ENCODE data around the gene LCN12.

LCN12 gene

DNA sequence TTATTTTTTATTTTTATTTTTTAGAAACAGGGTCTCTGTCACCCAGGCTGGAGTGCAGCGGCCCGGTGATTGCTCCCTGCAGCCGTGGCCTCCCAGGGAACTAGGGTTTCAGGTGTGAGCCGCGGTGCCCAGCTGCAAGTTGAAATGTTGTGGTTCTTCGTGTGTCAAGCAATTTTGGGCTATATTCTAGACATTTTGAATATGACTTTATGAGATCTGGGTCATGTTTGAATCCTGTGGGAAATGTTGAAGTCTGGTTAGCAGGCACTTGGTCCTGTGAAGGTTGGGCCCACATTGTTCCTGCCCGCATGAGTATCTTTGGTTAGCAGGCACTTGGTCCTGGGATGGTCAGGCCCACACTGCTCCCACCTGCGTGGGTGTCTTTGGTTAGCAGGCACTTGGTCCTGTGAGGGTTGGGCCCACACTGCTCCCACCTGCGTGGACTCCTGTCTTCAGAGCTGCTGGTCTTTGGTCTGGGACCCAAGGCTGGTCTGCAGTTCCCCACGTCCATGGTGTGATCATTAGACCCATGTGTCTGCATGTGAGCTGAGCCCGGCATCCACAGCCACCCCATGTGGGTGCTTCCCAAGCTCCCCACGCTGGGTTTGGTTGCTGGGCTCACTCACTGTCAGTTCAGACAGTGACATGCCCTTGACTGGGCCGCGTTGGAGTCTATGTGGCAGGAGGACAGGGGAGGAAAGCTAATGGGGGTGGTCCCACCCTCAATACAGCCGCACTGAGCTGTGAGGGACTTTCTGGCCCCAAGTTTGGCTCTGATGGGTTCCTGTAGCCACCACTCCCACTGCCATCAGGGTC, 14.7 kb upstream of the LCN12 start:
- no peak overlapping the region for H3K4me3 ChIP-seq (ENCODE audit: low read depth, low read length)
- TF ChIP-seq, protein P1, sequence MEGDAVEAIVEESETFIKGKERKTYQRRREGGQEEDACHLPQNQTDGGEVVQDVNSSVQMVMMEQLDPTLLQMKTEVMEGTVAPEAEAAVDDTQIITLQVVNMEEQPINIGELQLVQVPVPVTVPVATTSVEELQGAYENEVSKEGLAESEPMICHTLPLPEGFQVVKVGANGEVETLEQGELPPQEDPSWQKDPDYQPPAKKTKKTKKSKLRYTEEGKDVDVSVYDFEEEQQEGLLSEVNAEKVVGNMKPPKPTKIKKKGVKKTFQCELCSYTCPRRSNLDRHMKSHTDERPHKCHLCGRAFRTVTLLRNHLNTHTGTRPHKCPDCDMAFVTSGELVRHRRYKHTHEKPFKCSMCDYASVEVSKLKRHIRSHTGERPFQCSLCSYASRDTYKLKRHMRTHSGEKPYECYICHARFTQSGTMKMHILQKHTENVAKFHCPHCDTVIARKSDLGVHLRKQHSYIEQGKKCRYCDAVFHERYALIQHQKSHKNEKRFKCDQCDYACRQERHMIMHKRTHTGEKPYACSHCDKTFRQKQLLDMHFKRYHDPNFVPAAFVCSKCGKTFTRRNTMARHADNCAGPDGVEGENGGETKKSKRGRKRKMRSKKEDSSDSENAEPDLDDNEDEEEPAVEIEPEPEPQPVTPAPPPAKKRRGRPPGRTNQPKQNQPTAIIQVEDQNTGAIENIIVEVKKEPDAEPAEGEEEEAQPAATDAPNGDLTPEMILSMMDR (IDR thresholded peaks at IDR 0.05; ENCODE audit: low read depth, low read length), result no peak

DNA sequence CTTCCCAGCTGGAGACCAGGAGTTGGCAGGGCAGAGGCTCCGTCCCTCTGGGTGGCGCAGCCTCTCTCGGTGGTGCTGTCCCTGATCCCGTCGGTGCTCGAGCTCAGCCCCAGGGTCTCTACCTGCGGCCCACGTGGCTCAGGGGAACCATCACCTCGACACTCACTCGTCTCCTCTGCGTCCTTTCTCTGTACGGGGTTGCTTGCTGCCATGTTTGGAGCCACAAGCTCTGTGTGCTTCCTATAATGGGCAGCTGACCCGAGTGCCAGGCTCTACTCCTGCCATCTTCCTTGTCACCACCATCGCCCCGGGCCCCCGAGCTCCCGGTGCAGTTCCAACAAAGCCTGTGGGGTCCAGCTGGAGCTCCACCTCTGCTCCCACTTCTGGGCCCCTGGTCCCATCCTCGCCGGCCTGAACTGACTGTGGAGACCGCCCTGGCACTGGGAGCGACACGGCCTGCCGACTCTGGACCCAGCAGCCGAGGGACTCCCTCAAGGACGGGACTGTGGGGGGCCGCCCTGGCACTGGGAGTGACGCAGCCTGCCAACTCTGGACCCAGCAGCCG, 12.6 kb upstream of the LCN12 start:
- no peak overlapping the region for H3K4me3 ChIP-seq (ENCODE audit: low read depth, low read length)
- TF ChIP-seq, protein P1 (IDR thresholded peaks at IDR 0.05; ENCODE audit: low read depth, low read length), result no peak

- no peak overlapping the region for H3K4me3 ChIP-seq (ENCODE audit: low read depth, low read length)
- TF ChIP-seq, protein P1 (IDR thresholded peaks at IDR 0.05; ENCODE audit: low read depth, low read length), result no peak
Observed at GRCh38 chr9:136939996-136940525, 12.0 kb upstream of the LCN12 start.

DNA sequence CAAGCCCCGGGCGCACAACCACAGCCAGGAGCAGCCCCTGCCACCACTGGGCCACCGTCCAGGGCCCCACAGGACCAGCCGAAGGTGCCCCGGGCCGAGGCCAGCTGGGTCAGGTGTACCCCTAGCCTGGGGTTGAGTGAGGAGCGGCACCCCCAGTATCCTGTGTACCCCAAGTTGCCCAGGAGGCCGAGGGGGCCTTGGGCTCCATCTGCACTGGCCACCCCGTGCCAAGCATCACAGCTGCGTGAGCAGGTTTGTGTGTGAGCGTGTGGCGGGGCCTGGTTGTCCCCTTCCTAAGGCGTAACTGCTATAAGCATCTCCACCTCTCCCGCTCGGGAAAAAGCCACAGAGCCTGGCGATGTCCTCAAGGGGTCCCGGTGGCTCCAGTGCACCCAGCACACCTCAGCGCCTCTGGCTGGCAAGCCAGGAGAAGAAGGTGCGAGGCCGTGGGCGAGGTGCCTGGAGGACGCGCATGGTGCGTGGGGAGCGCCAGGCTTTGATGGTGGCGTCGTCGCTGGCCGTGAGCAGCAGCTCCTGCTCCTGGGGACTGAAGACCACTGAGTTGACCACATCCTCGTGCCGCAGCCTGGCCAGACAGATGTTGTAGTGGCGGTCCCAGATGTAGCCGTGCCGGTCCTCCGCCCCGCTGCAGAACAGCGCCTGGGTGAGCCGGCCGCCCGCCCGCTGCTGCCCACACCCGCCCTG, 11.4 kb upstream of the LCN12 start:
- no peak overlapping the region for H3K4me3 ChIP-seq (ENCODE audit: low read depth, low read length)
- TF ChIP-seq, protein P1 (IDR thresholded peaks at IDR 0.05; ENCODE audit: low read depth, low read length), result no peak

- H3K4me3 ChIP-seq (ENCODE audit: low read depth, low read length), result no peak overlapping the region
- TF ChIP-seq, protein P1 (IDR thresholded peaks at IDR 0.05; ENCODE audit: low read depth, low read length), result no peak
Observed at GRCh38 chr9:136941231-136942111, 10.6 kb upstream of the LCN12 start.

DNA sequence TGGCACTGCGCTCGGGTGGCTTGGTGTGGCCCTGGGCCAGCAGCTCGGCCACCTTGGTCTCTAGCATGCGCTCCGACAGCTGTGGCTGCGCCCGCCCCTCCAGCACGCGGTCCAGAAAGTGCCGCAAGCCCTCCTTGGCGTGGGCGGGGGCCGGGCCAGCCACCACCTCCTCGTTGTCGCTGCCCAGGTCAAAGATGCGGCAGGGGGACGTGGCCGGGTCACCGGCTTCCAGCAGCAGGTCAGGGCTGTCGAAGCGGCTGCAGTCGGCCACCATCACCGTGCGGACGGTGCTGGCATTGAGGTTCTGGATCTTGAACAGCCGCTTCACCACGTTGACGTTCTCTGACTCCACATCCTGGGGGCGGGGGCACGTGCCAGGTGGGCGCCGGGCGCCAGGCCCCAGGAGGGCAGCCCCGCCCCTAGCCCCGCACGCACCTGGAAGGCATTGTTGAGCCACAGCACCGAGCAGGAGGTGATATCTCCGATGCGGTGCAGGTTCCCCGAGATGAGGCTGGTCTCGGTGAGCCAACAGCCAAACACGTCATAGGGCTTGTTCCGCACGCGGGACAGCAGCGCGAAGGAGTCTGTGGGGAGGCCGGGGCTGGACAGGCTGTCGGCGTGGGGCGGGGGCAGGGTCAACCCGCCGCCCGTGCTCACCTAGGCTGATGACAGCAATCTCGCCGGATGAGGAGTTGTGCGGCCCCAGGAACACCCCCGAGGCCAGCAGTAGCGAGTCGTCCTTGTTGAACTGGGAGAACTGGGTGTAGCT, 9.8 kb upstream of the LCN12 start:
- TF ChIP-seq, protein P1 (IDR thresholded peaks at IDR 0.05; ENCODE audit: low read depth, low read length), result no peak
- no peak overlapping the region for H3K4me3 ChIP-seq (ENCODE audit: low read depth, low read length)
